Loucy (cell line): ENCODE results near the gene RNF125.
A peak's percentile ranks its signal among the peaks of the same experiment; 100 is the strongest.

Source experiments
- H2AFZ ChIP-seq: fragments of 200-600 bp; sonication (generic); 2 replicates; pipeline ENCODE4 v1.6.0; 2016; ENCODE audit warnings: antibody characterized with exemption, mild to moderate bottlenecking, low read length, moderate library complexity
- H3F3A ChIP-seq: fragments of 200-600 bp; 2 replicates; pipeline ENCODE4 v1.6.0; 2016; ENCODE audit warnings: antibody characterized with exemption, low read depth, mild to moderate bottlenecking
- H3K27me3 ChIP-seq: fragments of 200-600 bp; sonication (generic); 2 replicates; pipeline ENCODE4 v1.6.1; 2014; ENCODE audit warnings: low read length, mild to moderate bottlenecking; ENCODE audit not compliant: insufficient read depth, poor library complexity, severe bottlenecking
- H3K36me3 ChIP-seq: fragments of 200-600 bp; sonication (generic); 2 replicates; pipeline ENCODE4 v1.6.1; 2016; ENCODE audit warnings: low read length; ENCODE audit not compliant: insufficient read depth
- H3K4me1 ChIP-seq: fragments of 200-600 bp; sonication (generic); 2 replicates; pipeline ENCODE4 v1.5.1; 2014; ENCODE audit warnings: low read length, mild to moderate bottlenecking; ENCODE audit not compliant: insufficient read depth, poor library complexity, severe bottlenecking
- H3K4me2 ChIP-seq: fragments of 200-600 bp; sonication (generic); 2 replicates; pipeline ENCODE4 v1.6.0; 2014; ENCODE audit warnings: antibody characterized with exemption, low read length, low read depth, mild to moderate bottlenecking; ENCODE audit not compliant: poor library complexity, severe bottlenecking
- H3K4me3 ChIP-seq: fragments of 200-600 bp; sonication (generic); 2 replicates; pipeline ENCODE4 v1.5.1; 2014; ENCODE audit warnings: low read length, mild to moderate bottlenecking, mixed read lengths; ENCODE audit not compliant: poor library complexity, severe bottlenecking
- H3K79me2 ChIP-seq: fragments of 200-600 bp; sonication (generic); 2 replicates; pipeline ENCODE4 v1.6.1; 2014; ENCODE audit warnings: low read length; ENCODE audit not compliant: insufficient read depth
- H3K9ac ChIP-seq: fragments of 200-600 bp; sonication (generic); 2 replicates; pipeline ENCODE4 v1.6.0; 2014; ENCODE audit warnings: mild to moderate bottlenecking, low read depth, low read length, moderate library complexity; ENCODE audit not compliant: poor library complexity, severe bottlenecking
- H3K9me2 ChIP-seq: fragments of 200-600 bp; sonication (generic); replicated peaks from 2 replicates; pipeline ENCODE4 v1.6.1; 2016; ENCODE audit warnings: low read depth, low read length, mixed read lengths
- H3K9me3 ChIP-seq: fragments of 200-600 bp; sonication (generic); 2 replicates; pipeline ENCODE4 v1.6.1; 2014; ENCODE audit warnings: mild to moderate bottlenecking, antibody characterized with exemption, low read length, low read depth; ENCODE audit not compliant: insufficient read depth
- H4K20me1 ChIP-seq: fragments of 200-600 bp; sonication (generic); 2 replicates; pipeline ENCODE4 v1.6.0; 2014; ENCODE audit warnings: antibody characterized with exemption, low read length, mild to moderate bottlenecking; ENCODE audit not compliant: insufficient read depth, poor library complexity, severe bottlenecking
- EZH2phosphoT487 ChIP-seq: fragments of 200-600 bp; IDR thresholded peaks from 2 replicates; pipeline ENCODE4 v1.6.1; 2018; ENCODE audit warnings: antibody characterized with exemption, mild to moderate bottlenecking, moderate library complexity, borderline replicate concordance
- TF ChIP-seq, protein P1 (sequence below): fragments of 200-600 bp; sonication (generic); conservative IDR thresholded peaks from 2 replicates; pipeline ENCODE4 v1.5.1; 2014; ENCODE audit warnings: mild to moderate bottlenecking, antibody characterized with exemption, low read length

The RNF125 gene

GRCh38 chr18:32093102-32093511, 74.5 kb downstream of the RNF125 start:
- Histone ChIP-seq H3K9me2 (no peaks in the 10 kb centered on the region), H3K4me1 (peaks cover 38% of the 10 kb centered on the region), H3K9ac (peak overlapping the region; percentile 90), H2AFZ (no peak overlapping the region), H3K4me2 (peak overlapping the region; percentile 100), H3K4me3 (peak overlapping the region; percentile 98), H3K36me3 (peaks cover 19% of the 10 kb centered on the region; the same call in 1 of the 2 replicates), H3F3A (no peaks in the 10 kb centered on the region), H4K20me1 (peaks cover 56% of the 10 kb centered on the region), H3K79me2 (peaks cover 62% of the 10 kb centered on the region), H3K9me3 (no peaks in the 10 kb centered on the region), H3K27me3 (no peaks in the 10 kb centered on the region)
- TF ChIP-seq, protein P1, sequence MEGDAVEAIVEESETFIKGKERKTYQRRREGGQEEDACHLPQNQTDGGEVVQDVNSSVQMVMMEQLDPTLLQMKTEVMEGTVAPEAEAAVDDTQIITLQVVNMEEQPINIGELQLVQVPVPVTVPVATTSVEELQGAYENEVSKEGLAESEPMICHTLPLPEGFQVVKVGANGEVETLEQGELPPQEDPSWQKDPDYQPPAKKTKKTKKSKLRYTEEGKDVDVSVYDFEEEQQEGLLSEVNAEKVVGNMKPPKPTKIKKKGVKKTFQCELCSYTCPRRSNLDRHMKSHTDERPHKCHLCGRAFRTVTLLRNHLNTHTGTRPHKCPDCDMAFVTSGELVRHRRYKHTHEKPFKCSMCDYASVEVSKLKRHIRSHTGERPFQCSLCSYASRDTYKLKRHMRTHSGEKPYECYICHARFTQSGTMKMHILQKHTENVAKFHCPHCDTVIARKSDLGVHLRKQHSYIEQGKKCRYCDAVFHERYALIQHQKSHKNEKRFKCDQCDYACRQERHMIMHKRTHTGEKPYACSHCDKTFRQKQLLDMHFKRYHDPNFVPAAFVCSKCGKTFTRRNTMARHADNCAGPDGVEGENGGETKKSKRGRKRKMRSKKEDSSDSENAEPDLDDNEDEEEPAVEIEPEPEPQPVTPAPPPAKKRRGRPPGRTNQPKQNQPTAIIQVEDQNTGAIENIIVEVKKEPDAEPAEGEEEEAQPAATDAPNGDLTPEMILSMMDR, result no peak
- TF ChIP-seq EZH2phosphoT487, result no peak

- Histone ChIP-seq H3K4me3 (peak overlapping the region; percentile 98), H3F3A (no peaks in the 10 kb centered on the region), H4K20me1 (peaks cover 59% of the 10 kb centered on the region), H3K9ac (peak overlapping the region; percentile 90), H3K4me1 (peaks cover 38% of the 10 kb centered on the region), H3K9me3 (no peaks in the 10 kb centered on the region), H3K9me2 (no peaks in the 10 kb centered on the region), H3K79me2 (peaks cover 66% of the 10 kb centered on the region), H2AFZ (no peak overlapping the region), H3K4me2 (peak overlapping the region; percentile 100), H3K27me3 (no peaks in the 10 kb centered on the region), H3K36me3 (peaks cover 19% of the 10 kb centered on the region; the same call in 1 of the 2 replicates)
- TF ChIP-seq EZH2phosphoT487, result no peak
- TF ChIP-seq, protein P1, result no peak
Measured at GRCh38 chr18:32093523-32093922, 74.9 kb downstream of the RNF125 start.

GRCh38 chr18:32095192-32095899, 76.7 kb downstream of the RNF125 start:
- Histone ChIP-seq H3K79me2 (peaks cover 84% of the 10 kb centered on the region), H3K4me1 (peaks cover 48% of the 10 kb centered on the region), H3K36me3 (peaks cover 19% of the 10 kb centered on the region; the same call in 1 of the 2 replicates), H3K4me2 (peak overlapping the region; percentile 100), H4K20me1 (peaks cover 73% of the 10 kb centered on the region), H3K4me3 (peak overlapping the region; percentile 98), H3K9ac (peak overlapping the region; percentile 90), H3K9me3 (no peaks in the 10 kb centered on the region), H3K9me2 (no peaks in the 10 kb centered on the region), H3K27me3 (no peaks in the 10 kb centered on the region), H3F3A (no peaks in the 10 kb centered on the region; the same call in 1 of the 2 replicates), H2AFZ (no peak overlapping the region)
- TF ChIP-seq EZH2phosphoT487, result no peak
- TF ChIP-seq, protein P1, result no peak
